WTC11 (cell line): ENCODE data around the gene CGB3. TPM values are rescaled to one million over a fixed set of nuclear protein-coding genes. Genes with fewer than 3 reads are reported as not detected.

ENCODE experiments used
- AFF4 ChIP-seq: sonication (generic); formaldehyde crosslinking; IDR thresholded peaks from 2 replicates; pipeline ENCODE4 v1.8.1; 2023; ENCODE audit warnings: mild to moderate bottlenecking, missing genetic modification reagents, borderline replicate concordance
- AR ChIP-seq: fragments of 250-450 bp; sonication (Bioruptor Pico); IDR thresholded peaks from 2 replicates; pipeline ENCODE4 v1.9.0; 2021; ENCODE audit warnings: mild to moderate bottlenecking
- ARID4B ChIP-seq: sonication (generic); formaldehyde crosslinking; IDR thresholded peaks from 2 replicates; pipeline ENCODE4 v1.8.0; 2023; ENCODE audit warnings: missing genetic modification reagents, mild to moderate bottlenecking, borderline replicate concordance
- CDX4 ChIP-seq: fragments of 250-450 bp; sonication (Bioruptor Pico); IDR thresholded peaks from 2 replicates; pipeline ENCODE4 v1.9.0; 2021; ENCODE audit warnings: moderate library complexity, mild to moderate bottlenecking, inconsistent platforms, borderline replicate concordance
- CREM ChIP-seq: sonication (generic); formaldehyde crosslinking; IDR thresholded peaks from 2 replicates; pipeline ENCODE4 v1.8.1; 2022; ENCODE audit warnings: mild to moderate bottlenecking, missing genetic modification reagents, moderate library complexity
- E2F4 ChIP-seq: sonication (generic); formaldehyde crosslinking; IDR thresholded peaks from 2 replicates; pipeline ENCODE4 v1.8.1; 2022; ENCODE audit warnings: low read depth, mild to moderate bottlenecking, moderate library complexity, missing genetic modification reagents, borderline replicate concordance
- EMX1 ChIP-seq: fragments of 250-450 bp; sonication (Bioruptor Pico); IDR thresholded peaks from 2 replicates; pipeline ENCODE4 v1.8.0; 2021; ENCODE audit warnings: mild to moderate bottlenecking
- FOXJ3 ChIP-seq: sonication (generic); formaldehyde crosslinking; IDR thresholded peaks from 2 replicates; pipeline ENCODE4 v1.9.0; 2021; ENCODE audit warnings: missing genetic modification reagents, mild to moderate bottlenecking, borderline replicate concordance
- FOXP1 ChIP-seq: sonication (generic); formaldehyde crosslinking; IDR thresholded peaks from 2 replicates; pipeline ENCODE4 v1.8.0; 2022; ENCODE audit warnings: missing genetic modification reagents, mild to moderate bottlenecking, moderate library complexity, borderline replicate concordance
- JUN ChIP-seq: sonication (generic); formaldehyde crosslinking; IDR thresholded peaks from 2 replicates; pipeline ENCODE4 v1.8.0; 2023; ENCODE audit warnings: mild to moderate bottlenecking, missing genetic modification reagents
- OVOL2 ChIP-seq: fragments of 250-450 bp; sonication (Bioruptor Pico); IDR thresholded peaks from 2 replicates; pipeline ENCODE4 v1.9.0; 2021; ENCODE audit warnings: mild to moderate bottlenecking, borderline replicate concordance
- SMAD3 ChIP-seq: sonication (generic); formaldehyde crosslinking; IDR thresholded peaks from 2 replicates; pipeline ENCODE4 v1.8.0; 2022; ENCODE audit warnings: missing genetic modification reagents, mild to moderate bottlenecking, borderline replicate concordance
- TEAD4 ChIP-seq: sonication (generic); formaldehyde crosslinking; IDR thresholded peaks from 2 replicates; pipeline ENCODE4 v1.8.0; 2022; ENCODE audit warnings: mild to moderate bottlenecking, missing genetic modification reagents
- USF1 ChIP-seq: sonication (generic); formaldehyde crosslinking; IDR thresholded peaks from 2 replicates; pipeline ENCODE4 v1.8.0; 2022; ENCODE audit warnings: mild to moderate bottlenecking, missing genetic modification reagents
- ZMAT4 ChIP-seq: fragments of 250-450 bp; sonication (Bioruptor Pico); IDR thresholded peaks from 2 replicates; pipeline ENCODE4 v1.9.0; 2021; ENCODE audit warnings: mild to moderate bottlenecking
- ZNF232 ChIP-seq: sonication (generic); formaldehyde crosslinking; IDR thresholded peaks from 2 replicates; pipeline ENCODE4 v1.8.0; 2022; ENCODE audit warnings: mild to moderate bottlenecking, missing genetic modification reagents
- ZNF423 ChIP-seq: fragments of 250-450 bp; sonication (Bioruptor Pico); IDR thresholded peaks from 2 replicates; pipeline ENCODE4 v2.1.2; 2022; ENCODE audit warnings: mild to moderate bottlenecking, moderate library complexity
- ZNF425 ChIP-seq: fragments of 250-450 bp; sonication (Bioruptor Pico); conservative IDR thresholded peaks from 2 replicates; pipeline ENCODE4 v1.9.0; 2021; ENCODE audit warnings: mild to moderate bottlenecking
- ZNF512 ChIP-seq: sonication (generic); formaldehyde crosslinking; IDR thresholded peaks from 2 replicates; pipeline ENCODE4 v1.8.1; 2022; ENCODE audit warnings: missing genetic modification reagents, borderline replicate concordance
- total RNA-seq: library from RNA; stranded (reverse); gene quantifications from 3 replicates; pipeline ENCODE4 v1.2.3, GENCODE V29; 2021

Gene CGB3
- total RNA-seq, 1 experiment from 2014 or later, result not detected

- 0 out of 2 replicates have a peak, but pooled peaks have one; percentile 19 for TF ChIP-seq ARID4B (CRISPR knock-in tag)
- TF ChIP-seq AFF4 (CRISPR knock-in tag), result no peak
- TF ChIP-seq JUN, result no peak
- no peak for TF ChIP-seq CREM (CRISPR knock-in tag)
- no peak for TF ChIP-seq AR (CRISPR knock-in tag)
- TF ChIP-seq E2F4 (CRISPR knock-in tag), result no peak
- TF ChIP-seq ZNF423, result peak; percentile 93
- peak; percentile 57; the same call in 1 of the 2 replicates for TF ChIP-seq EMX1
- no peak for TF ChIP-seq ZNF512 (CRISPR knock-in tag)
- no peak for TF ChIP-seq TEAD4
- TF ChIP-seq USF1 (CRISPR knock-in tag), result no peak
- TF ChIP-seq CDX4 (CRISPR knock-in tag), result no peak
- TF ChIP-seq OVOL2 (CRISPR knock-in tag), result no peak
- peak; percentile 74 for TF ChIP-seq FOXP1 (CRISPR knock-in tag)
- TF ChIP-seq FOXJ3, result no peak
- no peak for TF ChIP-seq SMAD3 (CRISPR knock-in tag)
- TF ChIP-seq ZNF232 (CRISPR knock-in tag), result no peak
- no peak for TF ChIP-seq ZNF425 (CRISPR knock-in tag)
- no peak for TF ChIP-seq ZMAT4
These were observed 6.3 kb downstream of the CGB3 start (continued) for GRCh38 chr19:49017666-49018351.
